Measurements from ENCODE around the gene KLHL36.

The KLHL36 gene

DNA sequence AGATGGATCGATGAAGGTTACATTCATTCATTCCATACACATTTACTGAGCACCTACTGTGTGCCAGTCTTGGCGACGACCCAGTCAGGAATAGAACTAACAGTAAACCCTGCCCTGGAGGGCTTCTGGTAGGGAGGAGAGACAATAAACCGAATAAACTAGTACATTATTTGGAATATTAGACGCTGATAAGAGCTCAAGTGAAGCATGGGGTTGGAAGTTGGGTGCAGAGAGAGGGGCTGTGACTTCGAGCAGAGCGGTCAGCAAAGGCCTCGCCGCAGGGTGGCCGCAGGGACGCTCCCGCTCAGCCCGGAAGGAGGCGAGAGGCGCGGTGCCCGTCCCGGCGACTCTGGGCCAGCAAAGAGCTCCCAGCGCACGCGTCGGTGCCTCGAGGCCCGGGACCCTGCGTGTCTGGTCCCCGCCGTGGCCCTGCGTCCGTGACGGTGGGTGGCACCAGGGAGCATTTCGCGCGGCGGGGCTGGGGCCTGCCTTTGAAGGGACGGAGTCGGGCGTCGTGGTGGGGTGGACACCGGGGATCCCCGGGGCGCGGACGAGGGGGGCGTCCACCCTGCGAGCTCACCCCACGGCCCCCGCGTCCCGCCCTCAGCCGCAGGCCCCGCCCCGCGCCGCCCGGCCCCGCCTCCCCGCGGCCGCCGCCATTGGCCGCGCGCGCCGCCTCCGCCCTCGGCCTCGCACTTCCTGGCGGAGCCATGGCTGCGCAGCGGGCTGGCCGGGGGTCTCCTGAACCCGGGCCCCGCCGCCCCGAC is at the start of gene KLHL36:
Gene KLHL36 (plus strand): TSS at position 684 of the 767 bp plus-strand sequence. CDS start 2,357 bp downstream, outside the sequence.
- H3K4me3 ChIP-seq (ENCODE audit: low read depth, low read length) = peak within 1 kb of the TSS; percentile 76
- TF ChIP-seq, protein P1, sequence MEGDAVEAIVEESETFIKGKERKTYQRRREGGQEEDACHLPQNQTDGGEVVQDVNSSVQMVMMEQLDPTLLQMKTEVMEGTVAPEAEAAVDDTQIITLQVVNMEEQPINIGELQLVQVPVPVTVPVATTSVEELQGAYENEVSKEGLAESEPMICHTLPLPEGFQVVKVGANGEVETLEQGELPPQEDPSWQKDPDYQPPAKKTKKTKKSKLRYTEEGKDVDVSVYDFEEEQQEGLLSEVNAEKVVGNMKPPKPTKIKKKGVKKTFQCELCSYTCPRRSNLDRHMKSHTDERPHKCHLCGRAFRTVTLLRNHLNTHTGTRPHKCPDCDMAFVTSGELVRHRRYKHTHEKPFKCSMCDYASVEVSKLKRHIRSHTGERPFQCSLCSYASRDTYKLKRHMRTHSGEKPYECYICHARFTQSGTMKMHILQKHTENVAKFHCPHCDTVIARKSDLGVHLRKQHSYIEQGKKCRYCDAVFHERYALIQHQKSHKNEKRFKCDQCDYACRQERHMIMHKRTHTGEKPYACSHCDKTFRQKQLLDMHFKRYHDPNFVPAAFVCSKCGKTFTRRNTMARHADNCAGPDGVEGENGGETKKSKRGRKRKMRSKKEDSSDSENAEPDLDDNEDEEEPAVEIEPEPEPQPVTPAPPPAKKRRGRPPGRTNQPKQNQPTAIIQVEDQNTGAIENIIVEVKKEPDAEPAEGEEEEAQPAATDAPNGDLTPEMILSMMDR (IDR thresholded peaks at IDR 0.05; ENCODE audit: low read depth, low read length) = no peak

DNA sequence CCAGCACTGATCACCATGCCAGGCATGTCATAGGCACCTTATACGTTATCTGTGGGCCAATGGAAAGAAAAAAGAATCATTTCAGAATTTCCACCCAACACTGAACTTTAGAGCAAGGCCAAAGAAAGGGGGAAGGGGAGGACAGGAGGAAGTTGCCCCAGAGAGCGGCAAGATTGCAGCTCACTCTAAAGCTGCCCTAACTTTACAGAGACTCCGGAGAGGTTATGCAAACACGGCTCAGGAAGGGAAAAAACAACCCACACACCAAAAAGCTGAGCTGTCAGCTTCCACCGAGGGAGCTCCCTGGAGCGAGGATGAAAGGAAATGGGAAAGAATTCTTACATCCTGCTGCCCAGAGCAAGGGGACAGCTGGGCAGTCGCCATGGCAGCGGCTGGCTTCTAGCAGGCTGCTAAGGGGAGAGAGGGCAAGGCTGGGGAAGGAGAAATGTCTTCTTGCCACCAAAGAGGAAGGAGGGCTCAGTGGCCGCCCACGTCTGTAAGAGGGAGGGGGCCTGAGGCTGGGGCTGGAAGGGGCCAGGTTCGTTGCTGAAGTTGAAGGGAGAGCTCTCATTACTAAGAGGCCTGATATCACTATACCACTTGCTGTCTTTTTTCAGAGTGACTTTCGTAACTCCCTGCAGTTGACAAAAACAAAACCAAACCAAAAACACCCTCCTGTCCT is 48.6 kb upstream of the KLHL36 start:
- TF ChIP-seq, protein P1 (IDR thresholded peaks at IDR 0.05; ENCODE audit: low read depth, low read length) = no peak
- H3K4me3 ChIP-seq (ENCODE audit: low read depth, low read length) = peak overlapping the region; percentile 24

DNA sequence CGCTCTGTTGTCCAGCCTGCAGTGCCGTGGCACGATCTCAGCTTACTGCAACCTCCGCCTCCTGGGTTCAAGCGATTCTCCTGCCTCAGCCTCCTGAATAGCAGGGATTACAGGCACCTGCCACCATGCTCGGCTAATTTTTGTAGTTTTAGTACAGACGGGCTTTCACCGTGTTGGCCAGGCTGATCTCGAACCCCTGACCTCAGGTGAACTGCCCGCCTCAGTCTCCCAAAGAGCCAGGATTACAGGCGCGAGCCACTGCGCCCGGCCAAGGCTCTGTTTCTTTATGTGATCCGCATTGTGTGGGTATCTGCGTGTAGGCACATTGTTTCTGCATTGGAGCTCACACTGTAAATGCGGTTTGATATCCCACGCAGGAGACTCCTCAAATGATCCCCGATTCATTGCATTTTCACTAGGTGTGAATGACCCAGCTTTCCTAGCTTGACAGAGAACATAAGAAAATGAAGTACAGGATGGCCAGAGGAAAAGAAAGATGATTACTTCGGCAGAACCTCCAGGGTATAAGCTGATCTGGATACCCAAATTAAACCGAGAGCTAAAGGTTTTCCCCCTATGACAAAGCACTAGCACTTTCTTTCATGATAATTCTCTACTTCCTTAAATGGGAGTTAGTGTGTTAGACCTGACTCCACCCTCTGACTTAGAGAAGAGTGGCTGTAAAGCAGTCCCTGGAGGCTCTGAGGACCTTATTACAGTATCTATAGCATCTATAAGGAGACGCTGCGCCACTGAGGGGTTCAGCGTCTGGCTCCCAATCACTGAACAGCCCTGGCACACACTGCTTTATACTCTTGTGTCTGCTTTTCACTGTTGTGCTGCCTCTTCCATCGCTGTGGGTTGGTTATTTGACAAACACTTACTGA is 47.7 kb upstream of the KLHL36 start:
- no peak overlapping the region for H3K4me3 ChIP-seq (ENCODE audit: low read depth, low read length)
- TF ChIP-seq, protein P1 (IDR thresholded peaks at IDR 0.05; ENCODE audit: low read depth, low read length) = no peak

DNA sequence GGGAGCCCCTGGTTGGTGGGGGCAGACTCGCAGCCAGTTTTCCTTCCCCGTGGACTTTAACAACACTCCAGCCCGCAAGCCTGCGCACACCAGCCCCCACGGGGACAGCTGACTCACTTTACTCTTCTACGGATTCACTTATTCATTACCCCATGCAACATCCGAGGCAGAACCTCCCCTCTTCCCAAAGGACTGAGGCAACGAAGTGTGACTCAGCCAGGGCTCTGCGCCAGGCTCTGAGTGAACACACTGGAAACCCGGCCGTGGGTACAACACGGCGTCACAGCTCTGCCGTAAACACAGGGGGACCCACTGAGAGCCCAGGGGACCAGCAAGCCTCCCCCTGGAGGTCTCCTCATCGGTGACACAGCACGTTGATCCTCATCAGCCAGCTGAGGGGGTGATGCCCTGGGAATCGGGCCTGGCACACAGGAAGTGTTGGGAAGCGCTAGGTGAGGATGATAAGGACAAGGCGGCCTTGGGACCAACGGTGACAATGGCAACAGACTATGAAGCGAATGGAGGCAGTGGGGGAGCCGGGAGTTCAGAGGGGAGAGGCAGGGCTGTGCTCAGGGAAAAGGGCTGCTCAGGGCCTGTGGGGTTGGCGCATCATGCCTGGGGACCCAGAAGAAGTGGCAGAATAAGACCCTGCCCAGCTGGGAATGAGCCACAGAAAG is 45.0 kb upstream of the KLHL36 start:
- H3K4me3 ChIP-seq (ENCODE audit: low read depth, low read length) = peak overlapping the region; percentile 44
- TF ChIP-seq, protein P1 (IDR thresholded peaks at IDR 0.05; ENCODE audit: low read depth, low read length) = no peak

DNA sequence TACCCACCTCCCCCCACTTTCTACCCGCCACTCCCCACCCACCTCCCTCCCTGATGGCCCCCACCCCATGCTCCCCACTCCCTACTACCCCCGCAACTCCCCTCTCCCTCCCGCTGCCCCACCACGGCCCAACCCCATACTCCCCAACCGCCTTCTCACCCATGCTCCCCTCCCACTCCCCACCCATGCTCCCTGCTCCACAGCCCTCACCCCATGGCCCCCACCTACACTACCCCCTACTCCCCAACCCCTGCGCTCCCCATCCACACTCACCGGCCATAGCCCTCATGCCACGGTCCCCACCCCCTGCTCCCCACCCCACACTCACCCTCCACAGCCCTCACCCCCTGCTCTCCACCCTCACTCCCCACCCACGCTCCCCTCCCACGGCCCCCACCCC is 44.4 kb upstream of the KLHL36 start:
- H3K4me3 ChIP-seq (ENCODE audit: low read depth, low read length) = no peak overlapping the region
- TF ChIP-seq, protein P1 (IDR thresholded peaks at IDR 0.05; ENCODE audit: low read depth, low read length) = no peak

DNA sequence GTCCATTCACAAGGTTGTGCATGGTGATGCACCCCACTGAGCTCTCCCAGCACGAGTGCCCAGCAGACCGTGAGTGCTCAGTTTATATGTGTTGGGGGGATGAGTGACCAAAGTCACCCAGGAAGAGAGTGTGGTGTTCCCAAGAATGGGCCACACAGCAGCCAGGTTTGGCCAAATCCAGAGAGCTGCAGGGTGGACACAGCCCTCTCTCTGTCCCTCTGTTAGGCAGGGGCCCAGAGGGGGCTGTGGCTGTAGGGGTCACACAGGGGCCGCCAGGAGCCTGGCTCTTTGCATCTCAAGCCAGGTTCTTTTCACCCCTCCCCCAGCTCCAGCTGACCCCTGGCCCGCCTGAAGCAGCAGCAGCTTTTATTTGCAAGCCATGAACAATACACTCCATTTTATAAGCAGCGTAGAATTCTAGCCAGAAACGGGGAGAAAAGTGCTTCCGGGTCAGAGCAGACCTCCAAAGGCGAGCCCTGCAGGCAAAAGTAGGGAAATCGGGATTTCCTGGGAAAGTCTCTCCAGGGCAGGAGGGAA is 43.8 kb upstream of the KLHL36 start:
- H3K4me3 ChIP-seq (ENCODE audit: low read depth, low read length) = no peak overlapping the region
- TF ChIP-seq, protein P1 (IDR thresholded peaks at IDR 0.05; ENCODE audit: low read depth, low read length) = no peak
